ENCODE results near the gene GDPGP1. TPM values are rescaled to one million over a fixed set of nuclear protein-coding genes. Genes with fewer than 3 reads are reported as not detected.
A peak's percentile ranks its signal among the peaks of the same experiment; 100 is the strongest.

GDPGP1 gene
- total RNA-seq, 4 donors from 2014 or later, result 8.3 to 24.0 (median 19.6) TPM

- H3K27ac ChIP-seq, result no peak overlapping the region
Observed at GRCh38 chr15:90194655-90195054, 39.4 kb upstream of the GDPGP1 start.

GRCh38 chr15:90200534-90201129 lies 33.4 kb upstream of the GDPGP1 start:
- Histone ChIP-seq H3K27me3 (no peaks in the 10 kb centered on the region), H3K4me3 (peak overlapping the region; percentile 68 to 96 (median 86)), H3K27ac (peak overlapping the region; percentile 84 to 94 (median 88)), H3K36me3 (peaks cover 0 to 9% (median 0%) of the 10 kb centered on the region in 3 donors), H3K9me3 (no peaks in the 10 kb centered on the region), H3K4me1 (peaks cover 0 to 31% (median 11%) of the 10 kb centered on the region in 4 donors)
- TF ChIP-seq POLR2A (IDR thresholded peaks at IDR 0.05) (no peak), CTCF (IDR thresholded peaks at IDR 0.05) (no peak)
- DNase-seq, result no peak

More at GRCh38 chr15:90194655-90195054, 39.4 kb upstream of the GDPGP1 start:
- Histone ChIP-seq H3K9me3 (no peaks in the 10 kb centered on the region), H3K36me3 (no peaks in the 10 kb centered on the region), H3K27me3 (no peaks in the 10 kb centered on the region), H3K4me1 (peaks cover 3 to 43% (median 25%) of the 10 kb centered on the region in 4 donors), H3K4me3 (no peak overlapping the region)
- no peak for TF ChIP-seq CTCF (IDR thresholded peaks at IDR 0.05)
- TF ChIP-seq POLR2A (IDR thresholded peaks at IDR 0.05), result no peak
- no peak for DNase-seq

GRCh38 chr15:90201130-90201943 lies 32.7 kb upstream of the GDPGP1 start, which contains the start of gene SEMA4B:
Gene SEMA4B, plus strand, starts transcription at chr15:90201330. Its CDS starts 249 bp downstream, at chr15:90201579.
- H3K9me3 ChIP-seq, result no peaks in the 10 kb centered on the region
- DNase-seq, result peak; percentile 85 to 92 (median 90)
- peak within 1 kb of the TSS; percentile 68 to 96 (median 86) for H3K4me3 ChIP-seq
- H3K27me3 ChIP-seq, result no peaks in the 10 kb centered on the region
- TF ChIP-seq CTCF (IDR thresholded peaks at IDR 0.05), result peak in 1 of 6 experiments; percentile 6
- TF ChIP-seq POLR2A (IDR thresholded peaks at IDR 0.05), result peak; percentile 69 to 71
- peak within 1 kb of the TSS; percentile 84 to 94 (median 88) for H3K27ac ChIP-seq
- H3K4me1 ChIP-seq, result peaks cover 0 to 35% (median 11%) of the 10 kb centered on the region in 4 donors
- peaks cover 0 to 16% (median 0%) of the 10 kb centered on the region in 3 donors for H3K36me3 ChIP-seq

GRCh38 chr15:90201944-90202375 lies 32.0 kb upstream of the GDPGP1 start:
- Histone ChIP-seq H3K4me1 (peaks cover 0 to 35% (median 11%) of the 10 kb centered on the region in 4 donors), H3K36me3 (peaks cover 0 to 21% (median 0%) of the 10 kb centered on the region in 3 donors), H3K27me3 (no peaks in the 10 kb centered on the region), H3K4me3 (peak overlapping the region; percentile 68 to 96 (median 86)), H3K27ac (peak overlapping the region; percentile 84 to 94 (median 88)), H3K9me3 (no peaks in the 10 kb centered on the region)
- no peak for DNase-seq
- TF ChIP-seq POLR2A (IDR thresholded peaks at IDR 0.05), result no peak

- TF ChIP-seq CTCF (IDR thresholded peaks at IDR 0.05), result no peak
- no peak for TF ChIP-seq POLR2A (IDR thresholded peaks at IDR 0.05)
- no peak overlapping the region for H3K27ac ChIP-seq
- peaks cover 0 to 29% (median 0%) of the 10 kb centered on the region in 3 donors for H3K36me3 ChIP-seq
- no peaks in the 10 kb centered on the region for H3K9me3 ChIP-seq
- H3K4me3 ChIP-seq, result peak overlapping the region in 3 of 4 donors; percentile 68 to 96 (median 75)
- no peak for DNase-seq
- H3K27me3 ChIP-seq, result no peaks in the 10 kb centered on the region
- H3K4me1 ChIP-seq, result peaks cover 0 to 35% (median 13%) of the 10 kb centered on the region in 4 donors
Observed at GRCh38 chr15:90202929-90203328, 31.1 kb upstream of the GDPGP1 start.
